Right forelimb (tissue), 1 donor: ENCODE data around the gene LKAAEAR1.
"Not testable (repeated sequence)": the region's sequence is repeated elsewhere in the genome, so short reads cannot be mapped to it uniquely, and the experiment has no call there.

ENCODE experiments used
- DNase-seq: peaks from one replicate; pipeline ENCODE4 v3.0.0-alpha.2; 2018

Gene LKAAEAR1

GRCh38 chr20:64096535-64096934, 12.3 kb upstream of the LKAAEAR1 start:
- no peak for DNase-seq

DNA sequence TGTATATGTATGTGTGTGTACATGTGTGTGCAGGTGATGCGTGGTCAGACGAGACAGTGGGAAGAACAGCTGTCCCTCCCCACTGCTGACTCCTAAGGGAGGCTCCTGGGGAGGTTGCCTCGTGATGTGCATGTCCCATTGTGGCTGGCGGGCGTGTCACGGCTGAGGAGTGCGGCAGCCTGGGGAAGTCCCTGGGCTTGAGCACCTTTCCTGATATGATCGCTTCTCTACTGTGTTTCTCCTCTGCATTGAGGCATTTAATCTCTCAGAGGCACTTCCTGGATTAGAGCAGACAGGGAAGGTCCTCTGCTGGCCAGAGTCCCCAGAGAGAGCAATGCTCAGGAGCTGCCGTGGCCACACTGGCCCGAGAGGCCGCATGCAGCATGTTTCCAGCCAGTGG, 11.7 kb upstream of the LKAAEAR1 start:
- DNase-seq = no peak

GRCh38 chr20:64095455-64095854, 11.3 kb upstream of the LKAAEAR1 start:
- DNase-seq = no peak

- DNase-seq = no peak
Observed at GRCh38 chr20:64093013-64093503, 8.9 kb upstream of the LKAAEAR1 start.

GRCh38 chr20:64092258-64093012, 8.2 kb upstream of the LKAAEAR1 start:
- DNase-seq = no peak

- DNase-seq = no peak
Observed at GRCh38 chr20:64091770-64092169, 7.6 kb upstream of the LKAAEAR1 start.

- no peak for DNase-seq
Observed at GRCh38 chr20:64091340-64091739, 7.1 kb upstream of the LKAAEAR1 start.

DNA sequence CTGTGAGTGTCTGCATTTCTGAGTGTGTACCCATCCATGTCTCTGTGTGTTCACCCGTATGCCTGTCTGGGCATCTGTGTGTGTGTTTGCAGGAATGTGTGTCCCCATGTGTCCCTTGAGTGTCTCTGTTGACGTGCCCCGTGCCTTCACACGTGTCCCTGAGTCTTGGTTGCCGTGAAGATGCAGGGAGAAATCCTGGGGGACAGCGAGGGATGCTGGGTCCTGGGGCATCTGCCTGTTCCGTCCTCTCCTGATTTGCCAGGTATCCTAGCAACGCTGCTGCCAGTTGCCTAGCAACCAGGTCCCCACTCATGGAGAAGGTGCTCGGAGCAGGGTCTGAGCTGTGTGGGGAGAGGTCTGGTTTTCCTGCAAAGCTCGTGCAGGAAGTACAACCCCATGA, 6.0 kb upstream of the LKAAEAR1 start:
- DNase-seq = no peak

GRCh38 chr20:64088586-64088985, 4.4 kb upstream of the LKAAEAR1 start:
- DNase-seq = not testable (repeated sequence)

GRCh38 chr20:64087226-64087825, 3.1 kb upstream of the LKAAEAR1 start:
- not testable (repeated sequence) for DNase-seq

DNA sequence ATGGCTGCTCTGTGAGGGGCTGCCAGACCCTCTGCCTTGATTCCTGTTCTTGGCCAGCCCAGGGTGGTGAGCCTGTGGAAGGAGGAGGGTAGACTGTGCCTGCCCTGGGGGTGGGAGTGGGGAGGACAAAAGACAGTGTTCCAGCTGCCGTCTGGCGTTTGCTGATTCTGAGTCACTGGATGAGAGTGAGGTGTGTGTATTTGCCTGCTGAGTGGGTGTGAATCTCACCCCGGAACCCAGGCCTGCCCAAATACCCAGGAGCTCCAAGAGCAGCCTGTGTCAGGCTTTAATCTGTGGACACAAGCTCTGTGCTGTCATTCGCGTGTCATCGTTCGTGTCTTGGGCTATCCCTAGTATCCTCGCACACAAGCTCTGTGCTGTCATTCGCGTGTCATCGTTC, 2.6 kb upstream of the LKAAEAR1 start:
- DNase-seq = no peak

- no peak for DNase-seq
Observed at GRCh38 chr20:64084685-64085152, 521 bp upstream of the LKAAEAR1 start.

- peak; percentile 86 for DNase-seq
Observed at GRCh38 chr20:64083378-64083803, 807 bp downstream of the LKAAEAR1 start.

DNA sequence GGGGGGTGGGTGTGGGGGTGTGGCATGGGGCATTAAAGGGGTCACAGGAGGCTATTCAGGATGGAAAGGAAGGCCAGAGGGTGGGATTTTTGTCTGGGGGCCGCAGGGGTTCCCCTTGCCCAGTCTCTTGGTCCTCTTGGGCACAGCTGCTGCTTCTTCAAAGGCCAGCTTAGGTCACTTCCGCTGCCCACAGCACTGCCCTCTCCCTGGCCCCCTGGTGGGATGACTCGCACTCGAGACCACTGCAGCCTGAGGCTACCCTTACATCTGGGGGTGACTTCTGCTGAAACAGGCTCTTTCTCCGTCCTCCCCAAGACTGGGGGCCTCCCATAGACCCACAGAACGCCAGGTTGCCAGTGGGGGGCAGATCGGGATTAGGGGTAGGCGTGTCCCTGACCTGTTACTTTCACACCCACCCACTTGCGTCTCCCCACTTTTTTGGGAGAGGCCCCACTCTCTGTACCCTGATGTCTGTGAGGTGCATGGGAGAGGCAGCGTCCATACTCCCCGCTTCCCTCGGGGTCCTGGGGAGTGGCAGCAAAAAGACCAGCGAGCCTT, 1.3 kb downstream of the LKAAEAR1 start:
- DNase-seq = no peak

DNA sequence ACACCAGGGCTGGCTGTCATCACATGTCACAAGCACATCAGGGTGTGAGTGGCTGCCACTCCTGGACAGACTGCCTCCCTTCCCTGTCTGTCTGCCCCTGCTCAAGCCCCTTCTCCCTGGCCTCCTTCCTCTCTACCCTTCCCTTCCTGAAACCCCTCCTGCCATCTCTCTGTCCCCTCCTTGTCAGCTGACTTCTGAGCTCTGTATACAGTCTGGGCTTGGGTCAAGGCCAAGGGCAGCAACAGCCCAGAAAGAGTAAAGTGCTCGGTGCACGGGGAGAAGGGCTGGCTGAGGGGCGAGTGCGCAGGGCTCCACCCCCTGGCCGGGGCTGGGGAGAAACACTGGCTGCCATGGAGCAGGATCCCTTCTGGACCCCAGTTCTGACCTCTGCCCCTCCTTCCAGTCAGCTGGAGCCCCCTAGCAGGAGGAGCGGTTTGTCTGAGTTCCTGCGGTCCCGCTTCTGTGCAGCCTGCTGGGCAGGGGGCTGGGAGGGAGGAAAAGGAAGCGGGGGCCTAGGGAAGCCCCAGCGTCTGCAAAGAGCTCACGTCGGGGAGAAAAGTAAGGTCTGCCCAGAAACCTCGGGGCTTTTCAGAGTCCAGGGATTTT, 2.0 kb downstream of the LKAAEAR1 start:
- no peak for DNase-seq

DNA sequence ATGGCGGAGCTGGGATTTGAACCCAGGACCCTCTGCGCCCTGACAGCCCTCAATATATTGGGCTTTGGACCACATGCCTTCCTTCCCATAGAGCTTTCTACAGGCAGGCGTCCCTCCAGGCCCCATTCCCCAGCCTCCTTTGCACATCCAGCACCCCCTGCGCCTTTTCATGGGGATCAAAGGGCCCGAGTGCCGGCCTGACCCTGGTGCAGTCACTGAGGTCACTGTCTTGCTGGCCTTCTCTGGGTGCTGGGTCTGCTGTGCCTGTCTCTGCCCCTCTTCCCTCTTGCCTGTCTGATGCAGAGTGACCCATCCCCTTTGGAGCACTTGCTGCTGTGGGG, 2.6 kb downstream of the LKAAEAR1 start:
- no peak for DNase-seq

- DNase-seq = no peak
Observed at GRCh38 chr20:64080813-64081623, 3.2 kb downstream of the LKAAEAR1 start.

DNA sequence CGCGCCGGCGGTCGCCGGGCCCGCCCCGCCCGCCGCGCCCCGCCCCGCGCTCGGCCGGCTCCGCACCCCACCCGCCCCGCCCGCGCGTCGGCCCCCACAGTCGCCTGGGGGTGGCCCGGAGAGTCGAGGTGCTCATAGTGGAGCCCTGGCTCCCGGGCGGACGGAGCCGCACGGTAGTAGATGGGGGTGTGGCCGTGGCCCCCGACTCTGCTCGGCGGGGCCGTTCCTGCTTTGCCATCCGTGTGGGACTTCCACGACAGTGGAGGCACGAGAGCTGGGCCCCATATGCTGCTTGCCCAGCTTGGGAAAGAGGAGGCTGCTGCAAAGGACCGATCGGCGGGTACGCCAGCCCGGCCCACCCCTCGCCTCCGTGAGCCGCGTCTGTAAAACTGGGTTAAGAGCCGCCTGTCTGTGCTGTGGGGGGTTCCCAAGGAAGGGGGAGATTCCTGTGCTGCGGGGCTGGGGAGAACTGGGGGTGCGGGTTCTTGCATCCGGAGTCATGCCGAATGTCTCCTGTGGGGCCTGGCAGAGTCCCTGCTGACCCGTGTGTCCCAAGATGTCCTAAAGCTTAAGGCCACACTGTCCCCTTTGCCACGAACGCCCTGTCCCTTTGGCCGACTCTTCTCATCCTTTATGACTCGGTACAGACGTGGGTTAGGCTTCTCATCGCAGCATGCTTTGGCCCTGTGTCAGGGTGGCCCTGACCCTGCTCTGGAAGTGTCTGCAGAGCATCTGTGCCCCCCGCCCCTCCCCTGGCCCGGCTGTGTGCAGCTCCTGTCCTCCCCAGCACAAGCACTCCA, 4.0 kb downstream of the LKAAEAR1 start, which contains the start of gene OPRL1:
OPRL1 (plus strand) TSS at position 70 of the 800 bp plus-strand sequence. CDS start 12,639 bp downstream, outside the sequence.
- peak; percentile 45 for DNase-seq

GRCh38 chr20:64079273-64080012, 4.8 kb downstream of the LKAAEAR1 start, which contains the start of gene RGS19:
RGS19 (minus strand) TSS chr20:64079518; CDS start chr20:64076886, 2,632 bp downstream.
- peak; percentile 86 for DNase-seq

GRCh38 chr20:64078934-64079272, 5.3 kb downstream of the LKAAEAR1 start:
- DNase-seq = no peak
